Activated naive CD8-positive, alpha-beta T cell treated with anti-CD3 and anti-CD28 coated beads for 36 hours (primary cell): ENCODE results near the gene ETV2. TPM values are rescaled to one million over a fixed set of nuclear protein-coding genes. Genes with fewer than 3 reads are reported as not detected.

Experiments used
- total RNA-seq, 2 experiments: library from RNA; stranded (reverse); gene quantifications; one replicate each; pipeline ENCODE4 v1.2.3, GENCODE V29; 2021

The ETV2 gene
- total RNA-seq, 2 experiments from 2014 or later: 1.5 to 2.3 TPM

Other genes with a start within 250 kb of the ETV2 start
- gene FFAR2, start 193.5 kb upstream of the ETV2 start, total RNA-seq: not detected
- gene KRTDAP, start 151.3 kb upstream of the ETV2 start, total RNA-seq: not detected
- 1 to 10 TPM; 1.4 to 1.5 TPM for gene DMKN, start 128.1 kb upstream of the ETV2 start, total RNA-seq
- gene SBSN, start 113.4 kb upstream of the ETV2 start, total RNA-seq: not detected
- not detected for gene GAPDHS, start 108.3 kb upstream of the ETV2 start, total RNA-seq
- 10 to 100 TPM; 74.4 to 81.6 TPM for gene TMEM147, start 96.1 kb upstream of the ETV2 start, total RNA-seq
- gene ATP4A, start 78.1 kb upstream of the ETV2 start, total RNA-seq: not detected
- gene PMIS2, start 55.6 kb upstream of the ETV2 start, total RNA-seq: not detected
- gene HAUS5, start 29.0 kb upstream of the ETV2 start, total RNA-seq: 10 to 100 TPM; 37.9 to 44.6 TPM
- gene RBM42, start 12.7 kb upstream of the ETV2 start, total RNA-seq: 10 to 100 TPM; 91.7 to 99.1 TPM
- gene COX6B1, start 6.6 kb downstream of the ETV2 start, total RNA-seq: 100 to 1,000 TPM; 414 to 433 TPM
- gene UPK1A, start 24.8 kb downstream of the ETV2 start, total RNA-seq: 1 to 10 TPM; 1.6 to 1.8 TPM
- 100 to 1,000 TPM; 220 to 238 TPM for gene ZBTB32, start 62.8 kb downstream of the ETV2 start, total RNA-seq
- gene KMT2B, start 76.3 kb downstream of the ETV2 start, total RNA-seq: 10 to 100 TPM; 42.2 to 45.5 TPM
- gene IGFLR1, start 100.7 kb downstream of the ETV2 start, total RNA-seq: 10 to 100 TPM; 79.2 to 80.6 TPM
- 10 to 100 TPM; 42.3 to 43.9 TPM for gene U2AF1L4, start 103.7 kb downstream of the ETV2 start, total RNA-seq
- 10 to 100 TPM; 38.5 to 41.6 TPM for gene PSENEN, start 103.9 kb downstream of the ETV2 start, total RNA-seq
- 1 to 10 TPM; 5.1 to 7.0 TPM for gene LIN37, start 106.8 kb downstream of the ETV2 start, total RNA-seq
- under 1 TPM; 0.39 to 0.78 TPM for gene HSPB6, start 115.3 kb downstream of the ETV2 start, total RNA-seq
- 10 to 100 TPM; 29.9 to 33.3 TPM for gene PROSER3, start 116.4 kb downstream of the ETV2 start, total RNA-seq
- 10 to 100 TPM; 15.0 to 16.3 TPM for gene ARHGAP33, start 133.8 kb downstream of the ETV2 start, total RNA-seq
- gene PRODH2, start 171.1 kb downstream of the ETV2 start, total RNA-seq: not detected
- under 1 TPM; 0.36 to 0.49 TPM for gene NPHS1, start 210.8 kb downstream of the ETV2 start, total RNA-seq
- 1 to 10 TPM; 2.3 to 2.4 TPM for gene KIRREL2, start 215.2 kb downstream of the ETV2 start, total RNA-seq
- gene APLP1, start 226.8 kb downstream of the ETV2 start, total RNA-seq: under 1 TPM; 0.68 to 0.88 TPM